GM18861 (cell line): Measurements from ENCODE around the gene LSAMP.

Experiments
- ATAC-seq: cut with Tn5 transposase; IDR thresholded peaks from one replicate; pipeline ENCODE4 v1.9.1; 2021; ENCODE audit not compliant: unreplicated experiment

The LSAMP gene

GRCh38 chr3:115913069-115913686 lies 532.1 kb downstream of the LSAMP start:
- ATAC-seq, result no peak

GRCh38 chr3:115912372-115912771 lies 532.9 kb downstream of the LSAMP start:
- no peak for ATAC-seq

GRCh38 chr3:115905871-115906270 lies 539.4 kb downstream of the LSAMP start:
- ATAC-seq, result no peak

- ATAC-seq, result no peak
These were observed 541.4 kb downstream of the LSAMP start for GRCh38 chr3:115903843-115904242.

GRCh38 chr3:115901008-115901407 lies 544.3 kb downstream of the LSAMP start:
- ATAC-seq, result no peak

- ATAC-seq, result no peak
These were observed 545.8 kb downstream of the LSAMP start for GRCh38 chr3:115899535-115899934.

- no peak for ATAC-seq
These were observed 546.5 kb downstream of the LSAMP start for GRCh38 chr3:115898656-115899410.

- no peak for ATAC-seq
These were observed 554.2 kb downstream of the LSAMP start for GRCh38 chr3:115891006-115891636.

- ATAC-seq, result no peak
These were observed 554.7 kb downstream of the LSAMP start for GRCh38 chr3:115890579-115890978.

GRCh38 chr3:115885621-115886020 lies 559.7 kb downstream of the LSAMP start:
- ATAC-seq, result no peak

- no peak for ATAC-seq
These were observed 567.7 kb downstream of the LSAMP start for GRCh38 chr3:115877615-115877899.

- no peak for ATAC-seq
These were observed 568.2 kb downstream of the LSAMP start for GRCh38 chr3:115876876-115877614.

GRCh38 chr3:115875460-115875859 lies 569.8 kb downstream of the LSAMP start:
- ATAC-seq, result no peak

GRCh38 chr3:115871735-115872134 lies 573.6 kb downstream of the LSAMP start:
- ATAC-seq, result no peak

GRCh38 chr3:115864911-115865310 lies 580.4 kb downstream of the LSAMP start:
- ATAC-seq, result no peak

GRCh38 chr3:115862849-115863248 lies 582.4 kb downstream of the LSAMP start:
- no peak for ATAC-seq

- no peak for ATAC-seq
These were observed 583.2 kb downstream of the LSAMP start for GRCh38 chr3:115862099-115862498.

- ATAC-seq, result no peak
These were observed 584.0 kb downstream of the LSAMP start for GRCh38 chr3:115861166-115861733.

- ATAC-seq, result no peak
These were observed 584.5 kb downstream of the LSAMP start for GRCh38 chr3:115860766-115861165.

- ATAC-seq, result no peak
These were observed 586.1 kb downstream of the LSAMP start for GRCh38 chr3:115859002-115859807.
